NCI-H510A (cell line): ENCODE results near the gene RNF113B.
A peak's percentile ranks its signal among the peaks of the same experiment; 100 is the strongest.

ENCODE experiments used
- DNase-seq: peaks from one replicate; lab custom pipeline; 2025; lab: John Stamatoyannopoulos, UW

Gene RNF113B

GRCh38 chr13:98176777-98177608 lies at the start of gene RNF113B:
Gene RNF113B, minus strand, starts transcription at chr13:98177269. Its CDS starts 33 bp downstream, at chr13:98177236.
- DNase-seq = no peak

- no peak for DNase-seq
Measured at GRCh38 chr13:98226496-98226895, 49.4 kb upstream of the RNF113B start.

GRCh38 chr13:98225036-98225940 lies 48.2 kb upstream of the RNF113B start:
- DNase-seq = no peak

GRCh38 chr13:98224557-98224956 lies 47.5 kb upstream of the RNF113B start:
- no peak for DNase-seq

- DNase-seq = no peak
Measured at GRCh38 chr13:98223741-98224140, 46.7 kb upstream of the RNF113B start.

GRCh38 chr13:98222816-98223215 lies 45.7 kb upstream of the RNF113B start:
- DNase-seq = no peak

- DNase-seq = no peak
Measured at GRCh38 chr13:98222081-98222554, 45.0 kb upstream of the RNF113B start.

GRCh38 chr13:98221234-98221633 lies 44.2 kb upstream of the RNF113B start:
- no peak for DNase-seq

- DNase-seq = no peak
Measured at GRCh38 chr13:98220271-98220791, 43.3 kb upstream of the RNF113B start.

- no peak for DNase-seq
Measured at GRCh38 chr13:98219685-98220084, 42.6 kb upstream of the RNF113B start.

- peak; percentile 15 for DNase-seq
Measured at GRCh38 chr13:98217597-98217996, 40.5 kb upstream of the RNF113B start.

GRCh38 chr13:98216711-98217285 lies 39.7 kb upstream of the RNF113B start:
- DNase-seq = peak; percentile 15

GRCh38 chr13:98216135-98216565 lies 39.1 kb upstream of the RNF113B start:
- DNase-seq = no peak

GRCh38 chr13:98215508-98215907 lies 38.4 kb upstream of the RNF113B start:
- no peak for DNase-seq

GRCh38 chr13:98214707-98215106 lies 37.6 kb upstream of the RNF113B start:
- peak; percentile 43 for DNase-seq

GRCh38 chr13:98214008-98214643 lies 37.1 kb upstream of the RNF113B start:
- no peak for DNase-seq

GRCh38 chr13:98213354-98213753 lies 36.3 kb upstream of the RNF113B start:
- DNase-seq = no peak

GRCh38 chr13:98212763-98213162 lies 35.7 kb upstream of the RNF113B start:
- no peak for DNase-seq

GRCh38 chr13:98208606-98209005 lies 31.5 kb upstream of the RNF113B start:
- no peak for DNase-seq

- no peak for DNase-seq
Measured at GRCh38 chr13:98207416-98207815, 30.3 kb upstream of the RNF113B start.

GRCh38 chr13:98206946-98207345 lies 29.9 kb upstream of the RNF113B start:
- no peak for DNase-seq

- no peak for DNase-seq
Measured at GRCh38 chr13:98204546-98204945, 27.5 kb upstream of the RNF113B start.
